DND-41 (cell line): ENCODE results near the gene EDC3.
"Not testable (repeated sequence)": the region's sequence is repeated elsewhere in the genome, so short reads cannot be mapped to it uniquely, and the experiment has no call there.

Experiments
- ATAC-seq: fragments of 200-7000 bp; cut with Tn5 transposase; 3 replicates; pipeline ENCODE4 v1.9.1; 2021; ENCODE audit warnings: low read depth; ENCODE audit not compliant: insufficient read depth
- DNase-seq: peaks from one replicate; pipeline ENCODE4 v3.0.0-alpha.2; 2020
- H2AFZ ChIP-seq: 2 replicates; pipeline ENCODE4 v1.6.0; 2012; ENCODE audit warnings: low read depth, low read length
- H3K27ac ChIP-seq: 2 replicates; pipeline ENCODE4 v1.5.1; 2012; ENCODE audit warnings: low read length, inconsistent platforms
- H3K27me3 ChIP-seq: fragments of 200-600 bp; sonication (generic); 2 replicates; pipeline ENCODE4 v1.6.0; 2012; ENCODE audit warnings: low read length, mild to moderate bottlenecking, inconsistent platforms; ENCODE audit not compliant: insufficient read depth, poor library complexity
- H3K36me3 ChIP-seq: 2 replicates; pipeline ENCODE4 v1.5.1; 2012; ENCODE audit warnings: low read length, inconsistent platforms; ENCODE audit not compliant: insufficient read depth
- H3K4me1 ChIP-seq: 2 replicates; pipeline ENCODE4 v1.5.1; 2012; ENCODE audit warnings: mild to moderate bottlenecking, low read length; ENCODE audit not compliant: insufficient read depth
- H3K4me2 ChIP-seq: 2 replicates; pipeline ENCODE4 v1.6.0; 2012; ENCODE audit warnings: mild to moderate bottlenecking, moderate library complexity, low read length, inconsistent platforms; ENCODE audit not compliant: insufficient read depth
- H3K4me3 ChIP-seq, 2 experiments: fragments of 200-600 bp in 1 of 2; shearing (Covaris generic) in 1 of 2; 2 replicates each; pipeline ENCODE4 v1.5.1; 2012 to 2016; ENCODE audit warnings: inconsistent platforms in 2 of 2, low read length in 2 of 2, mild to moderate bottlenecking in 2 of 2, low read depth in 1 of 2, moderate library complexity in 1 of 2
- H3K79me2 ChIP-seq: 2 replicates; pipeline ENCODE4 v1.6.0; 2012; ENCODE audit warnings: low read length, inconsistent platforms; ENCODE audit not compliant: insufficient read depth
- H3K9ac ChIP-seq: 2 replicates; pipeline ENCODE4 v1.6.0; 2012; ENCODE audit warnings: low read depth, mild to moderate bottlenecking, inconsistent platforms, low read length, moderate library complexity
- H3K9me3 ChIP-seq: 2 replicates; pipeline ENCODE4 v1.5.1; 2012; ENCODE audit warnings: low read length, moderate library complexity, mild to moderate bottlenecking, inconsistent platforms; ENCODE audit not compliant: insufficient read depth, severe bottlenecking
- H4K20me1 ChIP-seq: 2 replicates; pipeline ENCODE4 v1.6.0; 2012; ENCODE audit warnings: low read length; ENCODE audit not compliant: insufficient read depth
- CTCF ChIP-seq: IDR thresholded peaks from 2 replicates; pipeline ENCODE4 v1.5.1; 2012; ENCODE audit warnings: borderline replicate concordance, low read length, moderate library complexity, mild to moderate bottlenecking; ENCODE audit not compliant: poor library complexity, severe bottlenecking; ENCODE audit errors: extremely low read depth
- EZH2 ChIP-seq: IDR thresholded peaks from 3 replicates; pipeline ENCODE4 v1.6.1; 2012; ENCODE audit warnings: borderline replicate concordance, low read depth, mild to moderate bottlenecking, moderate library complexity, low read length, inconsistent platforms; ENCODE audit not compliant: severe bottlenecking

EDC3 gene

DNA sequence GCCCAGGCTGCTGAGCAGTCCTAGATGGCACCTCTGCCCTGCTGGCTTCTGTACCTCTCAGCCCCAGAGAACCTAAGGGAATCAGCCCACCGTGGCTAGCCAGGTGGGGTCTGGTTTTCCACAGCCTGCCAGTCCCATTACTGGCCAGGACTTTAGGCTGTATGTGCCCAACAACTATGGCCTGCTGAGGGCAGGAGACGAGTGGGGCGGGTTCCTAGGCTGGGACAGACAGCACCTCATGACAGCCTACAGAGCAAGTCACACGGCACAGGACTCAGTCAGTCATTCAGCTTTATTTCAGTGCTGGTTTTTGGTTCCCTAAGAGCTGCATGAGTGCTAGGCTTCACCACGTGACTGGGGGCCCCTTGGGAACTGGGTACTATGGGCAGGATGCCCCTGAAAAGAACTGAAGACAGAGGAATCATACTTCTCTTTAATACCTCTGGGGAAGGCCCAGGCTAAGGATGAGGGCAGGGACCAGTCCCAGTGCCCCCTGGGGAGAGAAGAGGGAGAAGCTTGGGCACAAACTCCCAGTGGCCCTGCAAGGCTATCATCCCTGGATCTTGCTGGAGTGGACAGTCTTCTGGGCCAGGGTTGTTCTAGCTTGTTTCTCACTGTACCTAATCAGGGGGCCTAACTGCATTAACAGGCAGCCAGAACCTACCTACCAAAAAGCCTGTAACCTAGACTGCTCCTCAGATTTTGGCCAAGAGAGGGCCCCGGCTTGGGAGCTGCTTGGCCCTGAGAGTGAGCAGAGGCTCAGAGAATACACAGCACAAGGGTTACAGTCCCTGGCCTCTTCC, 65.3 kb downstream of the EDC3 start:
- Histone ChIP-seq H3K27me3 (no peaks in the 10 kb centered on the region), H4K20me1 (peaks cover 54% of the 10 kb centered on the region), H3K4me1 (no peaks in the 10 kb centered on the region), H3K36me3 (peaks cover 97% of the 10 kb centered on the region), H3K27ac (no peak overlapping the region), H3K4me3 (no peak overlapping the region), H3K4me2 (no peak overlapping the region), H3K79me2 (no peaks in the 10 kb centered on the region), H2AFZ (no peak overlapping the region), H3K9me3 (no peaks in the 10 kb centered on the region), H3K9ac (no peak overlapping the region)
- TF ChIP-seq CTCF: no peak
- TF ChIP-seq EZH2: no peak
- ATAC-seq: no peak; the same call in 2 of the 3 replicates
- no peak for DNase-seq

DNA sequence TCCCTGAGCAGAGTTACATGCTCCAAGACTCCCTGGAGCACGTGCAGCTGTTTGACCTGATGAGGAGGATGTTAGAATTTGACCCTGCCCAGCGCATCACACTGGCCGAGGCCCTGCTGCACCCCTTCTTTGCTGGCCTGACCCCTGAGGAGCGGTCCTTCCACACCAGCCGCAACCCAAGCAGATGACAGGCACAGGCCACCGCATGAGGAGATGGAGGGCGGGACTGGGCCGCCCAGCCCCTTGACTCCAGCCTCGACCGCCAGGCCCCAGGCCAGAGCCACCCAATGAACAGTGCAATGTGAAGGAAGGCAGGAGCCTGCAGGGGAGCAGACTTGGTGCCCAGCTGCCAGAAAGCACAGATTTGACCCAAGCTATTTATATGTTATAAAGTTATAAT, 66.1 kb downstream of the EDC3 start:
- not testable (repeated sequence) for H3K27ac ChIP-seq, H3K9me3 ChIP-seq, DNase-seq, H3K9ac ChIP-seq, H3K27me3 ChIP-seq, ATAC-seq, H3K4me3 ChIP-seq, H3K4me2 ChIP-seq, H3K79me2 ChIP-seq, H3K4me1 ChIP-seq, H2AFZ ChIP-seq
- peaks cover 58% of the 10 kb centered on the region for H4K20me1 ChIP-seq
- peaks cover 97% of the 10 kb centered on the region for H3K36me3 ChIP-seq

DNA sequence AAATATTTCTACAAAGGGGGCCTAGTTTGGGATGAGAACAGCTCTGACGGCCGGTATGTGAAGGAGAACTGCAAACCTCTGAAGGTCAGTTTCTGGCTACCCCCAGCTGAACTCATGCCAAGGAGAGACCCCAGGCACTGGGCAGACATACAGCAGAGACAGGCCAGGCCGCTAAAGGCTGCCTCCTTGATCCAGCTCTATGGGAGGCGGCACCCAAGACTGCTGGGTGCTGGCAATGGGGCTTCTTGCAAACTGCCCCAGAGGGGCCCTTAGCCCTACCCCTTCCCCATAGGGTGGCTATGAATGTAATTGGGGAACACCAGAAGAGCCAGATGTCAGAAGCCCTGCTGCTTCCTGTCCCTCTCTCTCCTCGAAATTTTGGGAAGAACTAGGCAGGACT, 66.9 kb downstream of the EDC3 start:
- no peak for TF ChIP-seq EZH2
- TF ChIP-seq CTCF: no peak
- H4K20me1 ChIP-seq: peaks cover 66% of the 10 kb centered on the region
- ATAC-seq: no peak
- H2AFZ ChIP-seq: no peak overlapping the region
- H3K36me3 ChIP-seq: peaks cover 99% of the 10 kb centered on the region
- H3K4me1 ChIP-seq: no peaks in the 10 kb centered on the region
- H3K4me2 ChIP-seq: no peak overlapping the region
- no peaks in the 10 kb centered on the region for H3K27me3 ChIP-seq
- H3K9me3 ChIP-seq: no peaks in the 10 kb centered on the region
- no peak overlapping the region for H3K4me3 ChIP-seq
- H3K9ac ChIP-seq: no peak overlapping the region
- no peak overlapping the region for H3K27ac ChIP-seq
- DNase-seq: no peak
- H3K79me2 ChIP-seq: no peaks in the 10 kb centered on the region

- DNase-seq (no peak), ATAC-seq (no peak)
- H3K27me3 ChIP-seq: no peaks in the 10 kb centered on the region
- peaks cover 73% of the 10 kb centered on the region for H4K20me1 ChIP-seq
- H3K9ac ChIP-seq: no peak overlapping the region
- H3K79me2 ChIP-seq: no peaks in the 10 kb centered on the region; the same call in 1 of the 2 replicates
- H3K27ac ChIP-seq: no peak overlapping the region
- no peaks in the 10 kb centered on the region for H3K9me3 ChIP-seq
- H3K4me1 ChIP-seq: no peaks in the 10 kb centered on the region
- no peak overlapping the region for H3K4me3 ChIP-seq
- peaks cover 99% of the 10 kb centered on the region for H3K36me3 ChIP-seq
- H2AFZ ChIP-seq: no peak overlapping the region
- H3K4me2 ChIP-seq: no peak overlapping the region
- TF ChIP-seq EZH2: no peak
- no peak for TF ChIP-seq CTCF
Measured at GRCh38 chr15:74628199-74628598, 67.6 kb downstream of the EDC3 start.
